Caco-2 (cell line): Measurements from ENCODE around the gene CPN2. TPM values are rescaled to one million over a fixed set of nuclear protein-coding genes. Genes with fewer than 3 reads are reported as not detected.

Experiments used
- BruUV-seq: library from RNA; stranded (reverse); fragments of 400-500 nt; replicated peaks from 2 replicates; lab custom pipeline; 2021; lab: Mats Ljungman, UMichigan
- CTCF ChIA-PET: fragments of 300-600 bp; sonication (Branson Sonifier 250); formaldehyde crosslinking; loops from one replicate; lab custom pipeline; 2022; ENCODE audit warnings: antibody characterized with exemption; lab: Charles Lee
- POLR2A ChIA-PET: fragments of 300-600 bp; sonication (Branson Sonifier 250); formaldehyde crosslinking; loops from one replicate; lab custom pipeline; 2022; ENCODE audit warnings: antibody characterized with exemption; lab: Charles Lee
- DNase-seq, 2 experiments: peaks; one replicate each; pipeline versions ENCODE4 v3.0.0 to v3.0.0-alpha.2; 2020 to 2022
- H3K27me3 ChIP-seq: replicated peaks from 2 replicates; pipeline ENCODE4 v1.6.0; 2011; ENCODE audit warnings: low read length; ENCODE audit not compliant: control insufficient read depth, insufficient read depth
- H3K36me3 ChIP-seq: 2 replicates; pipeline ENCODE4 v1.5.1; 2011; ENCODE audit warnings: low read length; ENCODE audit not compliant: control insufficient read depth, insufficient read depth
- H3K4me1 ChIP-seq: fragments of 250-450 bp; sonication (Bioruptor Pico); 2 replicates; pipeline ENCODE4 v1.5.1; 2020; ENCODE audit warnings: mild to moderate bottlenecking
- H3K4me3 ChIP-seq: 2 replicates; pipeline ENCODE4 v1.5.1; 2011; ENCODE audit warnings: low read depth, mild to moderate bottlenecking, control low read depth, low read length
- H3K9me3 ChIP-seq: fragments of 250-450 bp; sonication (Bioruptor Pico); 2 replicates; pipeline ENCODE4 v1.5.1; 2020; ENCODE audit warnings: mild to moderate bottlenecking, moderate library complexity
- H3K27ac Mint-ChIP-seq: one replicate; pipeline ENCODE4 v1.8.0; 2022; ENCODE audit warnings: mixed read lengths; ENCODE audit not compliant: unreplicated experiment
- H3K27me3 Mint-ChIP-seq: one replicate; pipeline ENCODE4 v1.8.0; 2022; ENCODE audit warnings: mixed read lengths; ENCODE audit not compliant: insufficient read depth, unreplicated experiment
- H3K36me3 Mint-ChIP-seq: one replicate; pipeline ENCODE4 v1.8.0; 2022; ENCODE audit warnings: mild to moderate bottlenecking, mixed read lengths; ENCODE audit not compliant: insufficient read depth, unreplicated experiment
- H3K4me1 Mint-ChIP-seq: one replicate; pipeline ENCODE4 v1.8.0; 2022; ENCODE audit warnings: low read depth, mixed read lengths; ENCODE audit not compliant: unreplicated experiment
- H3K4me3 Mint-ChIP-seq: one replicate; pipeline ENCODE4 v1.8.0; 2022; ENCODE audit warnings: mild to moderate bottlenecking, moderate library complexity, mixed read lengths; ENCODE audit not compliant: unreplicated experiment
- H3K9me3 Mint-ChIP-seq: one replicate; pipeline ENCODE4 v1.8.0; 2022; ENCODE audit warnings: mixed read lengths; ENCODE audit not compliant: unreplicated experiment
- intact Hi-C: fragments of 100-400 bp; cut with micrococcal nuclease; formaldehyde crosslinking; loops from one replicate; pipeline ENCODE4 v1.10.0; 2022; ENCODE audit not compliant: unreplicated experiment
- total RNA-seq: library from RNA; stranded (reverse); gene quantifications from 2 replicates; pipeline ENCODE4 v1.2.3, GENCODE V29; 2022
- TF ChIP-seq, protein P1 (sequence below), 2 experiments: fragments of 200-600 bp in 1 of 2; IDR thresholded peaks; 1 replicate in 1 of 2; 2 replicates in 1 of 2; pipeline versions ENCODE4 v1.5.1 to v1.8.0; 2011 to 2022; ENCODE audit warnings: antibody characterized with exemption in 1 of 2, control low read depth in 1 of 2, inconsistent platforms in 1 of 2, low read depth in 1 of 2, low read length in 1 of 2, mild to moderate bottlenecking in 1 of 2, moderate library complexity in 1 of 2; ENCODE audit not compliant: insufficient read depth in 1 of 2, severe bottlenecking in 1 of 2, unreplicated experiment in 1 of 2

CPN2 gene
- total RNA-seq, 1 experiment from 2014 or later, result not detected

DNA sequence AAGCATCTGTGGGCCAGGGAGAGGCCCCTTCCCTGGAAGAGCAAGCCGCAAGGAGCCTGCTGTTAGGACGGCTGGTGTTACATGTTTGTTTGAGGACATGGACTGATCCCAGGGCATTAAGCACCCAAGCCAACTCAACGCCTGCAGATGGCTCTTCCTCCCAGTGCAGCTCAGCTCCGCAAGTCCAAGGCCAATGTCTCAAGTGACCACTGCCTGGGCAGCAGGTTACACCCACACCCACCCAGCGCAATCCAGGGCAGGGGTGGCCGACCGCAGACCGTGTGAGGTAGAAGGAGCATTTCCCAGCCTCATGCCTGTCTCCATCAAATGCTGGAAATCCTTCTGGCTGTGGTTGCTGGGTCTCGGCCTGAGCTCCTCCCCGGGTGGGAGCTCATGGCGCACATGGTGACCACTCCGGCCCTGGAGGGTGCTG is 33.5 kb upstream of the CPN2 start:
- Histone ChIP-seq H3K27me3 (no peaks in the 10 kb centered on the region; the same call in 1 of the 2 replicates), H3K36me3 (no peaks in the 10 kb centered on the region), H3K4me3 (no peak overlapping the region), H3K4me1 (peaks cover 11% of the 10 kb centered on the region), H3K9me3 (no peaks in the 10 kb centered on the region)
- Mint-ChIP-seq H3K4me3 (no peak overlapping the region), H3K27ac (no peak overlapping the region), H3K9me3 (peaks cover 2% of the 10 kb centered on the region), H3K36me3 (no peaks in the 10 kb centered on the region), H3K4me1 (peaks cover 11% of the 10 kb centered on the region), H3K27me3 (no peaks in the 10 kb centered on the region)
- ChIA-PET CTCF (no interaction called here), POLR2A (no interaction called here)
- TF ChIP-seq, protein P1, sequence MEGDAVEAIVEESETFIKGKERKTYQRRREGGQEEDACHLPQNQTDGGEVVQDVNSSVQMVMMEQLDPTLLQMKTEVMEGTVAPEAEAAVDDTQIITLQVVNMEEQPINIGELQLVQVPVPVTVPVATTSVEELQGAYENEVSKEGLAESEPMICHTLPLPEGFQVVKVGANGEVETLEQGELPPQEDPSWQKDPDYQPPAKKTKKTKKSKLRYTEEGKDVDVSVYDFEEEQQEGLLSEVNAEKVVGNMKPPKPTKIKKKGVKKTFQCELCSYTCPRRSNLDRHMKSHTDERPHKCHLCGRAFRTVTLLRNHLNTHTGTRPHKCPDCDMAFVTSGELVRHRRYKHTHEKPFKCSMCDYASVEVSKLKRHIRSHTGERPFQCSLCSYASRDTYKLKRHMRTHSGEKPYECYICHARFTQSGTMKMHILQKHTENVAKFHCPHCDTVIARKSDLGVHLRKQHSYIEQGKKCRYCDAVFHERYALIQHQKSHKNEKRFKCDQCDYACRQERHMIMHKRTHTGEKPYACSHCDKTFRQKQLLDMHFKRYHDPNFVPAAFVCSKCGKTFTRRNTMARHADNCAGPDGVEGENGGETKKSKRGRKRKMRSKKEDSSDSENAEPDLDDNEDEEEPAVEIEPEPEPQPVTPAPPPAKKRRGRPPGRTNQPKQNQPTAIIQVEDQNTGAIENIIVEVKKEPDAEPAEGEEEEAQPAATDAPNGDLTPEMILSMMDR (IDR thresholded peaks at IDR 0.05; ENCODE audit: insufficient read depth in 1 of 2, low read depth in 1 of 2, low read length in 1 of 2, severe bottlenecking in 1 of 2, unreplicated experiment in 1 of 2), result no peak
- intact Hi-C loops, result no loop called here
- BruUV-seq, result no TSS peak
- no peak for DNase-seq

- no TSS peak for BruUV-seq
- Histone ChIP-seq H3K4me1 (peaks cover 11% of the 10 kb centered on the region), H3K27me3 (no peaks in the 10 kb centered on the region; the same call in 1 of the 2 replicates), H3K36me3 (no peaks in the 10 kb centered on the region), H3K9me3 (no peaks in the 10 kb centered on the region), H3K4me3 (no peak overlapping the region)
- Mint-ChIP-seq H3K4me3 (no peak overlapping the region), H3K27ac (peak overlapping the region; percentile 19), H3K4me1 (peaks cover 11% of the 10 kb centered on the region), H3K9me3 (no peaks in the 10 kb centered on the region), H3K36me3 (no peaks in the 10 kb centered on the region), H3K27me3 (no peaks in the 10 kb centered on the region)
- no peak for DNase-seq
- CTCF ChIA-PET, result no interaction called here
- intact Hi-C loops, result no loop called here
- POLR2A ChIA-PET, result no interaction called here
- TF ChIP-seq, protein P1 (IDR thresholded peaks at IDR 0.05; ENCODE audit: insufficient read depth in 1 of 2, low read depth in 1 of 2, low read length in 1 of 2, severe bottlenecking in 1 of 2, unreplicated experiment in 1 of 2), result no peak
Observed at GRCh38 chr3:194384156-194384555, 33.0 kb upstream of the CPN2 start.

- Mint-ChIP-seq H3K36me3 (no peaks in the 10 kb centered on the region), H3K9me3 (no peaks in the 10 kb centered on the region), H3K27ac (no peak overlapping the region), H3K27me3 (no peaks in the 10 kb centered on the region), H3K4me1 (peaks cover 11% of the 10 kb centered on the region), H3K4me3 (no peak overlapping the region)
- no TSS peak for BruUV-seq
- Histone ChIP-seq H3K27me3 (no peaks in the 10 kb centered on the region; the same call in 1 of the 2 replicates), H3K4me1 (peaks cover 11% of the 10 kb centered on the region), H3K9me3 (no peaks in the 10 kb centered on the region), H3K36me3 (no peaks in the 10 kb centered on the region), H3K4me3 (no peak overlapping the region)
- TF ChIP-seq, protein P1 (IDR thresholded peaks at IDR 0.05; ENCODE audit: insufficient read depth in 1 of 2, low read depth in 1 of 2, low read length in 1 of 2, severe bottlenecking in 1 of 2, unreplicated experiment in 1 of 2), result no peak
- ChIA-PET POLR2A (interaction anchor here (0.6 kb wide), 1 partner anchor 1549 kb away, joined by 10 read pairs; no protein-coding TSS in a partner anchor), CTCF (no interaction called here)
- intact Hi-C loops, result no loop called here
- DNase-seq, result no peak
Observed at GRCh38 chr3:194383276-194383940, 32.3 kb upstream of the CPN2 start.
